ENCODE results near the gene ASXL1. TPM values are rescaled to one million over a fixed set of nuclear protein-coding genes. Genes with fewer than 3 reads are reported as not detected.
"Not testable (repeated sequence)": the region's sequence is repeated elsewhere in the genome, so short reads cannot be mapped to it uniquely, and the experiment has no call there.

The ASXL1 gene
- total RNA-seq, 4 donors from 2014 or later: 43.5 to 79.8 (median 58.4) TPM

- H3K4me3 ChIP-seq: no peak overlapping the region
- no peak for ATAC-seq
- 68 to 74% methylated on average over 2 of the region's 2 CpGs for WGBS, 2 donors (ENCODE audit: low coverage in 1 of 2)
Measured at GRCh38 chr20:32315891-32316290, 42.2 kb upstream of the ASXL1 start.

GRCh38 chr20:32316667-32317066, 41.5 kb upstream of the ASXL1 start:
- 80 to 95% methylated on average over 1 to 6 of the region's 7 CpGs for WGBS, 2 donors (ENCODE audit: low coverage in 1 of 2)
- H3K9me3 ChIP-seq: no peaks in the 10 kb centered on the region
- no peak for ATAC-seq
- peaks cover 0 to 70% of the 10 kb centered on the region in 2 donors for H3K36me3 ChIP-seq
- no peaks in the 10 kb centered on the region for H3K4me1 ChIP-seq
- no peak overlapping the region for H3K4me3 ChIP-seq
- TF ChIP-seq POLR2AphosphoS5 (IDR thresholded peaks at IDR 0.05) (no peak), CTCF (IDR thresholded peaks at IDR 0.05) (no peak), POLR2A (IDR thresholded peaks at IDR 0.05) (no peak), EP300 (IDR thresholded peaks at IDR 0.05) (no peak)
- H3K27ac ChIP-seq: no peak overlapping the region
- no peaks in the 10 kb centered on the region for H3K27me3 ChIP-seq

More at GRCh38 chr20:32315891-32316290, 42.2 kb upstream of the ASXL1 start:
- Histone ChIP-seq H3K27me3 (no peaks in the 10 kb centered on the region), H3K36me3 (peaks cover 0 to 73% of the 10 kb centered on the region in 2 donors), H3K4me1 (no peaks in the 10 kb centered on the region), H3K27ac (no peak overlapping the region), H3K9me3 (no peaks in the 10 kb centered on the region)
- TF ChIP-seq CTCF (IDR thresholded peaks at IDR 0.05): no peak
- TF ChIP-seq POLR2A (IDR thresholded peaks at IDR 0.05): no peak
- no peak for TF ChIP-seq POLR2AphosphoS5 (IDR thresholded peaks at IDR 0.05)
- TF ChIP-seq EP300 (IDR thresholded peaks at IDR 0.05): no peak

DNA sequence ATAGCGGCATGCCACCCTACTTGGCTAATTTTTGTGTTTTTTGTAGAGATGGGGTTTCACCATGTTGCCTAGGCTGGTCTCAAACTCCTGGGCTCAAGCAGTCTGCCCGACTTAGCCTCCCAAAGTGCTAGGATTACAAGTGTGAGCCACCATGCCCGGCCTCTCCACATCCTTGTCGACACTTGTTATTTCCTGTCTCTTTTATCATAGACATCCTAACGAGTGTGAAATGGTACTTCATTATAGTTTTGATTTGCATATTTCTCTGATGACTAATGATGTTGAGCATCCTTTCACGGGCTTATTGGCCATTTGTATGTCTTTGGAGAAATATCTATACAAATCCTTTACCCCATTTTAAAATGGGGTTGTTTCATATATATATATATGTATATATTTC, 39.0 kb upstream of the ASXL1 start:
- no peak for TF ChIP-seq CTCF (IDR thresholded peaks at IDR 0.05)
- TF ChIP-seq EP300 (IDR thresholded peaks at IDR 0.05): no peak
- no peak for TF ChIP-seq POLR2A (IDR thresholded peaks at IDR 0.05)
- WGBS, 2 donors (ENCODE audit: low coverage in 1 of 2): 81 to 97% methylated on average over 5 of the region's 6 CpGs
- no peak for ATAC-seq
- Histone ChIP-seq H3K27ac (no peak overlapping the region), H3K4me3 (no peak overlapping the region), H3K36me3 (peaks cover 0 to 52% of the 10 kb centered on the region in 2 donors), H3K27me3 (no peaks in the 10 kb centered on the region), H3K4me1 (no peaks in the 10 kb centered on the region), H3K9me3 (no peaks in the 10 kb centered on the region)

DNA sequence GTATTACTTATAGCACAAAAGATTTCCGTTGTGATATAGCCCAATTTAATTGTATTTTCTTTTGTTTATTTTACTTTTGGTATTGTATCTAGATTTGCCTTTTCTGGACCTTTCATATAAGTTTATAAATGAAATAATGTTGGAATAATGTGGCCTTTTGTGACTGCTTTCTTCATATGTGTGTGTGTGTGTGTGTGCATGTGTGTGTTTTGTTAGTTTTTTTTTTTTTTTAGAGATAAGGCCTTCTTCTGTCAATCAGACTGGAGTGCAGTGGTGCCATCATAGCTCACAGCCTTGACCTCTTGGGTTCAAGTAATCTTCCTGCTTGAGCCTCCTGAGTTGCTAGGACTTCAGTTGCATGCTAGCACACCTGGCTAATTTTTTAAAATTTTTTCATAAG, 37.8 kb upstream of the ASXL1 start:
- ATAC-seq: no peak
- no peak for TF ChIP-seq CTCF (IDR thresholded peaks at IDR 0.05)
- no peak for TF ChIP-seq POLR2AphosphoS5 (IDR thresholded peaks at IDR 0.05)
- no peak for TF ChIP-seq POLR2A (IDR thresholded peaks at IDR 0.05)
- no peak for TF ChIP-seq EP300 (IDR thresholded peaks at IDR 0.05)

DNA sequence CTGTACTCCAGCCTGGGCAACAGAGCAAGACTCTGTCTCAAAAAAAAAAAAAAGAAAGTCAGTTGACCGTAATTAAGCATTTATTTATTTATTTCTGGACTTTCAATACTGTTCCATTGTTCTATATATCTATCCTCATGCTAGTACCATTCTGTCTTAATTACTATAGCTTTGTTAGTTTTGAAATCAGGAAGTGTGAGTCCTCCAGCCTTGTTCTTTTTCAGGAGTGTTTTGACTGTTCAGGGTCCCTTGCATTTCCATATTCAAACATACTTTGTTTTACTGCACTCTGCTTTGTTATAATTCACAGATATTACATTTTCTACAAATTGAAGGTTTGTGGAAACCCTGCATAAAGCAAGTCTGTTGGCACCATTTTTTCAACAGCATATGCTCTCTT, 36.7 kb upstream of the ASXL1 start:
- no peak overlapping the region for H3K27ac ChIP-seq

More for the DNA sequence above, 37.8 kb upstream of the ASXL1 start:
- Histone ChIP-seq H3K27me3 (no peaks in the 10 kb centered on the region), H3K27ac (no peak overlapping the region), H3K36me3 (peaks cover 0 to 45% of the 10 kb centered on the region in 2 donors), H3K9me3 (no peaks in the 10 kb centered on the region), H3K4me3 (no peak overlapping the region), H3K4me1 (no peaks in the 10 kb centered on the region)
- 64 to 84% methylated on average over 1 of the region's 1 CpG for WGBS, 2 donors (ENCODE audit: low coverage in 1 of 2)

GRCh38 chr20:32322260-32322659, 35.9 kb upstream of the ASXL1 start:
- 96 to 99% methylated on average over 11 to 12 of the region's 12 CpGs for WGBS, 2 donors (ENCODE audit: low coverage in 1 of 2)
- H3K4me3 ChIP-seq, H3K27ac ChIP-seq, H3K27me3 ChIP-seq, H3K4me1 ChIP-seq, ATAC-seq, H3K9me3 ChIP-seq: not testable (repeated sequence)
- peaks cover 0 to 40% of the 10 kb centered on the region in 2 donors for H3K36me3 ChIP-seq

More for the DNA sequence above, 36.7 kb upstream of the ASXL1 start:
- WGBS, 2 donors (ENCODE audit: low coverage in 1 of 2): 86 to 100% methylated on average over 1 of the region's 1 CpG
- no peaks in the 10 kb centered on the region for H3K27me3 ChIP-seq
- H3K36me3 ChIP-seq: peaks cover 0 to 40% of the 10 kb centered on the region in 2 donors
- H3K4me1 ChIP-seq: no peaks in the 10 kb centered on the region
- TF ChIP-seq EP300 (IDR thresholded peaks at IDR 0.05) (no peak), POLR2AphosphoS5 (IDR thresholded peaks at IDR 0.05) (no peak), POLR2A (IDR thresholded peaks at IDR 0.05) (no peak), CTCF (IDR thresholded peaks at IDR 0.05) (no peak)
- H3K9me3 ChIP-seq: no peaks in the 10 kb centered on the region
- no peak for ATAC-seq
- no peak overlapping the region for H3K4me3 ChIP-seq

DNA sequence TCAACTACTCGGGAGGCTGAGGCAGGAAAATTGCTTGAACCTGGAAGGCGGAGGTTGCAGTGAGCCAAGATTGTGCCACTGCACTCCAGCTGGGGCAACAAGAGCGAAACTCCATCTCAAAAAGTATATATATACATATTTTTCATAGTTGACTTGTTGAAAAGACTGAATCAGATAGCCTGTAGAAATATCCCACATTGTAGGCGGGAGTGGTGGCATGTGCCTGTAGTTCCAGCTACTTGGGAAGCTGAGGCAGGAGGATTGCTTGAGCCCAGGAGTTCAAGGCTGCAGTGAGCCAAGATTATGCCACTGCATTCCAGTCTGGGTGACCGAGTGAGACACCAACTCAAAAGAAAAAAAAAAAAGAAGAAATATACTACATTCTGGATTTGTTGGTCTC, 34.4 kb upstream of the ASXL1 start:
- not testable (repeated sequence) for H3K4me3 ChIP-seq, H3K4me1 ChIP-seq, H3K27ac ChIP-seq, ATAC-seq, H3K27me3 ChIP-seq, H3K9me3 ChIP-seq
- peaks cover 0 to 38% of the 10 kb centered on the region in 2 donors for H3K36me3 ChIP-seq
- 88 to 100% methylated on average over 5 of the region's 5 CpGs for WGBS, 2 donors (ENCODE audit: low coverage in 1 of 2)

Data from gastroesophageal sphincter (tissue), 4 donors.